Karpas-422 (cell line): ENCODE results near the gene CCNY. TPM values are rescaled to one million over a fixed set of nuclear protein-coding genes. Genes with fewer than 3 reads are reported as not detected.
"Not testable (repeated sequence)": the region's sequence is repeated elsewhere in the genome, so short reads cannot be mapped to it uniquely, and the experiment has no call there.

Source experiments
- DNase-seq: peaks from one replicate; pipeline ENCODE4 v3.0.0-alpha.2; 2015
- H2AFZ ChIP-seq: fragments of 200-600 bp; sonication (generic); 2 replicates; pipeline ENCODE4 v1.6.1; 2014; ENCODE audit warnings: antibody characterized with exemption, low read length, mixed read lengths
- H3K27ac ChIP-seq: fragments of 200-600 bp; sonication (generic); 2 replicates; pipeline ENCODE4 v1.5.1; 2014; ENCODE audit warnings: mild to moderate bottlenecking, low read length, moderate library complexity
- H3K27me3 ChIP-seq: fragments of 200-600 bp; sonication (generic); 2 replicates; pipeline ENCODE4 v1.6.1; 2014; ENCODE audit warnings: low read length, mixed read lengths
- H3K36me3 ChIP-seq: fragments of 200-600 bp; sonication (generic); 2 replicates; pipeline ENCODE4 v1.6.1; 2014; ENCODE audit warnings: low read length, mixed read lengths; ENCODE audit not compliant: insufficient read depth
- H3K4me1 ChIP-seq: fragments of 200-600 bp; sonication (generic); 2 replicates; pipeline ENCODE4 v1.6.1; 2014; ENCODE audit warnings: mild to moderate bottlenecking, low read length, mixed read lengths
- H3K4me2 ChIP-seq: fragments of 200-600 bp; sonication (generic); 2 replicates; pipeline ENCODE4 v1.6.1; 2014; ENCODE audit warnings: low read length, low read depth, mild to moderate bottlenecking; ENCODE audit not compliant: poor library complexity, severe bottlenecking
- H3K4me3 ChIP-seq: fragments of 200-600 bp; sonication (generic); 2 replicates; pipeline ENCODE4 v1.5.1; 2014; ENCODE audit warnings: mild to moderate bottlenecking, antibody characterized with exemption, low read length, mixed read lengths
- H3K79me2 ChIP-seq: fragments of 200-600 bp; sonication (generic); 2 replicates; pipeline ENCODE4 v1.6.1; 2014; ENCODE audit warnings: mild to moderate bottlenecking, low read length, mixed read lengths
- H3K9ac ChIP-seq: fragments of 200-600 bp; sonication (generic); 2 replicates; pipeline ENCODE4 v1.6.0; 2014; ENCODE audit warnings: low read length
- H3K9me2 ChIP-seq: fragments of 200-600 bp; sonication (generic), shearing (Covaris generic); replicated peaks from 2 replicates; pipeline ENCODE4 v1.6.0; 2014; ENCODE audit warnings: mild to moderate bottlenecking, low read length, moderate library complexity; ENCODE audit not compliant: insufficient read depth
- H3K9me3 ChIP-seq: fragments of 300-700, 200-600 bp; sonication (generic); 2 replicates; pipeline ENCODE4 v1.6.1; 2014; ENCODE audit warnings: low read length, mixed read lengths
- H4K20me1 ChIP-seq: fragments of 200-600 bp; sonication (generic); 2 replicates; pipeline ENCODE4 v1.6.1; 2014; ENCODE audit warnings: mild to moderate bottlenecking, antibody characterized with exemption, low read length, low read depth; ENCODE audit not compliant: insufficient read depth
- total RNA-seq: library from RNA; depleted of rRNA; stranded (reverse); fragments of >200 nt; shearing (Covaris generic); gene quantifications from 2 replicates; pipeline ENCODE4 v1.2.3, GENCODE V29; 2014; ENCODE audit warnings: low replicate concordance

Gene CCNY
- total RNA-seq, 1 experiment from 2014 or later = 19.4 TPM

GRCh38 chr10:35353805-35354204 is 17.5 kb downstream of the CCNY start:
- no peak overlapping the region for H3K9ac ChIP-seq
- H4K20me1 ChIP-seq = peaks cover 87% of the 10 kb centered on the region
- H3K4me3 ChIP-seq = no peak overlapping the region
- H3K27me3 ChIP-seq = peaks cover 3% of the 10 kb centered on the region; the same call in 1 of the 2 replicates
- peaks cover 28% of the 10 kb centered on the region for H3K4me1 ChIP-seq
- H3K27ac ChIP-seq = no peak overlapping the region
- DNase-seq = peak; percentile 63
- peak overlapping the region; percentile 32 for H3K4me2 ChIP-seq
- no peaks in the 10 kb centered on the region for H3K9me3 ChIP-seq
- H3K9me2 ChIP-seq = no peaks in the 10 kb centered on the region
- H3K79me2 ChIP-seq = peaks cover 15% of the 10 kb centered on the region
- H3K36me3 ChIP-seq = no peaks in the 10 kb centered on the region
- no peak overlapping the region for H2AFZ ChIP-seq

GRCh38 chr10:35354257-35354656 is 17.9 kb downstream of the CCNY start:
- H3K9me3 ChIP-seq, H3K4me3 ChIP-seq: not testable (repeated sequence)
- H4K20me1 ChIP-seq = peaks cover 87% of the 10 kb centered on the region

DNA sequence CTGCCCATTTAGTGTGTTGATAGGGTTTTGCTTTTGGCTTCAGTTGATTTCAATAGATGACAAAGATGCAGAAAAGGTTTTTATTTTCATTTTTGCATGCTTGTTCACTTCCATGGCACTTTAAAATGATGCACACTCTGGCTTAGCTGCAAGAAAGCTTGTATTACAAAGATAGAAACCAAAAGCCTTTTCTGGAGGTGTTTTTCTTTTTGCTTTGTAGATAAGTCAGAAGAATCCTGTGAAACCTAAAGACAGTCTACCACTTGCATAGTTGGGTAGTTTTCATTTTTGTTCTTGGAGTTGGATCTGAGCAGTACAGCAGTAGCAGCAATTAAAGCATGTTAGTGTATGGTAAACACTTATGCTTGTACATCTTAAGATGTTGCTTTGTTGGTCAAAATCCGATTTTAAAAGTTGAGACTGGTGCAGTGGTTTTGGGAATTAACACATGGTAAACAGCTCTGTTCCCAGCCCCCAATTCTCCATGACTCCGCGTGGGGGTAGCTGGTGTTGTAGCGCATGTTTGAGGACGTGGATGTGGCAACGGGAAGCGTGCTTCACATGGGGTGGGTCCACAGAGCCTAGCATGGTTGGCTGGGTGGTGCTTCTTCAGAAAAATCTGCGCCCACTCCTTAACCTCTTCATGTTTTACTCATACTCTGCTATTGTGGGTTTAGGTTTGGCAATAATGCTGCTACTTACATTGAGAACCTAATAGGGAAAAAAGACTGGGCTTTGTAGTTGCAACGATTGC is 19.8 kb downstream of the CCNY start:
- no peaks in the 10 kb centered on the region for H3K36me3 ChIP-seq
- no peak overlapping the region for H3K9ac ChIP-seq
- peaks cover 3% of the 10 kb centered on the region; the same call in 1 of the 2 replicates for H3K27me3 ChIP-seq
- no peak for DNase-seq
- H3K4me1 ChIP-seq = peaks cover 25% of the 10 kb centered on the region
- peaks cover 12% of the 10 kb centered on the region for H3K79me2 ChIP-seq
- no peaks in the 10 kb centered on the region for H3K9me3 ChIP-seq
- no peak overlapping the region for H3K4me2 ChIP-seq
- H4K20me1 ChIP-seq = peaks cover 77% of the 10 kb centered on the region
- no peaks in the 10 kb centered on the region for H3K9me2 ChIP-seq
- H3K4me3 ChIP-seq = no peak overlapping the region
- no peak overlapping the region for H2AFZ ChIP-seq
- H3K27ac ChIP-seq = no peak overlapping the region

More at GRCh38 chr10:35354257-35354656, 17.9 kb downstream of the CCNY start:
- H3K4me2 ChIP-seq, H3K27me3 ChIP-seq, H3K9ac ChIP-seq, H3K9me2 ChIP-seq, H2AFZ ChIP-seq, DNase-seq, H3K27ac ChIP-seq, H3K36me3 ChIP-seq: not testable (repeated sequence)
- Histone ChIP-seq H3K79me2 (peaks cover 15% of the 10 kb centered on the region), H3K4me1 (peaks cover 28% of the 10 kb centered on the region)

DNA sequence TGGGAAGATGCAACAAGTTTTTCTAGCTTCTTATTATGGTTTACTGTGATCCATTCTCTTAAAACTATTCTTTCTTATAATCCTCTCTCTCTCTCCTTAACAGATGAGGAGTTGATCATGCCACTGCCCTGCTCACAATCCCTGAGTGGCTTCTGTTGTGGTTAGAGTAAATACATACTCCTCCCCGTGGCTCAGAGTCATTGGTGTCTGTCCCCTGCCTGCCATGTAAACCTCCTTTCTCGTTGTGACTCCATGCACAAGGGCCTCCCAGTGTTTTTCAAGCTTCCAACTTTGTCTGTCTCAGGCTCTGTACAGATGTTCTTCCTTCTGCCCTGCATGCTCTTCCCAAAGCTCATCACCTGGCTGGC is 20.4 kb downstream of the CCNY start:
- Histone ChIP-seq H3K4me1 (peaks cover 24% of the 10 kb centered on the region), H2AFZ (no peak overlapping the region)
- DNase-seq = no peak

GRCh38 chr10:35359056-35359455 is 22.7 kb downstream of the CCNY start:
- no peak for DNase-seq
- Histone ChIP-seq H3K4me1 (peaks cover under 1% of the 10 kb centered on the region), H2AFZ (no peak overlapping the region), H3K9me3 (no peaks in the 10 kb centered on the region), H3K27ac (no peak overlapping the region), H3K36me3 (no peaks in the 10 kb centered on the region), H3K79me2 (peaks cover 13% of the 10 kb centered on the region), H3K9ac (no peak overlapping the region), H3K4me2 (no peak overlapping the region), H3K27me3 (no peaks in the 10 kb centered on the region), H4K20me1 (peaks cover 59% of the 10 kb centered on the region), H3K9me2 (no peaks in the 10 kb centered on the region), H3K4me3 (no peak overlapping the region)

More for the DNA sequence above, 20.4 kb downstream of the CCNY start:
- no peak overlapping the region for H3K27ac ChIP-seq
- H3K9me2 ChIP-seq = no peaks in the 10 kb centered on the region
- H3K4me2 ChIP-seq = no peak overlapping the region
- H3K4me3 ChIP-seq = no peak overlapping the region
- H3K9ac ChIP-seq = no peak overlapping the region
- H3K27me3 ChIP-seq = peaks cover 3% of the 10 kb centered on the region; the same call in 1 of the 2 replicates
- H3K79me2 ChIP-seq = peaks cover 12% of the 10 kb centered on the region
- peaks cover 78% of the 10 kb centered on the region for H4K20me1 ChIP-seq
- H3K9me3 ChIP-seq = no peaks in the 10 kb centered on the region
- H3K36me3 ChIP-seq = no peaks in the 10 kb centered on the region

- Histone ChIP-seq H3K79me2 (peaks cover 13% of the 10 kb centered on the region), H3K4me2 (no peak overlapping the region), H4K20me1 (peaks cover 55% of the 10 kb centered on the region), H2AFZ (no peak overlapping the region), H3K4me1 (no peaks in the 10 kb centered on the region), H3K27ac (no peak overlapping the region), H3K9ac (no peak overlapping the region), H3K9me3 (no peaks in the 10 kb centered on the region), H3K4me3 (no peak overlapping the region), H3K36me3 (no peaks in the 10 kb centered on the region), H3K9me2 (no peaks in the 10 kb centered on the region), H3K27me3 (no peaks in the 10 kb centered on the region)
- DNase-seq = no peak
These were observed 23.6 kb downstream of the CCNY start for GRCh38 chr10:35359873-35360272.

DNA sequence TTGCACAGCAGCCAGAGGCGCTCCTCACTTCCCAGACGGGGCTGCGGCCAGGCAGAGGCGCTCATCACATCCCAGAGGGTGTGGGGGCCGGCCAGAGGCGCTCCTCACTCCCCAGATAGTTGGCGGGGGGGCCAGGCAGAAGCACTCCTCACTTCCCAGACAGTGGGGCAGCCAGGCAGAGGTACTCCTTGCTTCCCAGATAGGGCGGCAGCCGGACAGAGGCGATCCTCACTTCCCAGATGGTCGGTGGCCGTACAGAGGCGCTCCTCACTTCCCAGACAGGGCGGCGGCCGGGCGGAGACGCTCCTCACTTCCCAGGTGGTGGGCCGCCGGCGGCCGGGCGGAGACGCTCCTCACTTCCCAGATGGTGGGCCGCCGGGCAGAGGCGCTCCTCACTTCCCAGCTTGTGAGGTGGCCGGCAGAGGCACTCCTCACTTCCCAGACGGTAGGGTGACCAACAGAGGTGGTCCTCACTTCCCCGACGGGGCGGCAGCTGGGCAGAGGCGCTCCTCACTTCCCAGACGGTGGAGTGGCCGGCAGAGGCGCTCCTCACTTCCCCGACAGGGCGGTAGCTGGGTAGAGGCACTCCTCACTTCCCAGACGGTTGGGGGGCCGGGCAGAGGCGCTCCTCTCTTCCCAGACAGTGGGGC is 26.5 kb downstream of the CCNY start:
- H4K20me1 ChIP-seq = peaks cover 63% of the 10 kb centered on the region
- H3K4me2 ChIP-seq = no peak overlapping the region
- no peak overlapping the region for H3K4me3 ChIP-seq
- no peak overlapping the region for H3K27ac ChIP-seq
- no peak overlapping the region for H3K9ac ChIP-seq
- H2AFZ ChIP-seq = no peak overlapping the region
- H3K9me3 ChIP-seq = no peaks in the 10 kb centered on the region
- H3K79me2 ChIP-seq = peaks cover 17% of the 10 kb centered on the region; the same call in 1 of the 2 replicates
- no peaks in the 10 kb centered on the region for H3K27me3 ChIP-seq
- H3K9me2 ChIP-seq = no peaks in the 10 kb centered on the region
- no peaks in the 10 kb centered on the region for H3K36me3 ChIP-seq
- peaks cover 8% of the 10 kb centered on the region for H3K4me1 ChIP-seq
- DNase-seq = no peak

- no peak overlapping the region for H2AFZ ChIP-seq
- H3K27ac ChIP-seq = no peak overlapping the region
- no peaks in the 10 kb centered on the region for H3K36me3 ChIP-seq
- DNase-seq = no peak
- peaks cover 16% of the 10 kb centered on the region; the same call in 1 of the 2 replicates for H3K79me2 ChIP-seq
- no peaks in the 10 kb centered on the region for H3K9me3 ChIP-seq
- H3K9ac ChIP-seq = no peak overlapping the region
- H4K20me1 ChIP-seq = peaks cover 63% of the 10 kb centered on the region
- H3K9me2 ChIP-seq = no peaks in the 10 kb centered on the region
- H3K4me2 ChIP-seq = no peak overlapping the region
- H3K4me1 ChIP-seq = peaks cover 9% of the 10 kb centered on the region
- no peaks in the 10 kb centered on the region for H3K27me3 ChIP-seq
- H3K4me3 ChIP-seq = no peak overlapping the region
These were observed 27.3 kb downstream of the CCNY start for GRCh38 chr10:35363587-35363986.
